GM19035 (cell line): Measurements from ENCODE around the gene EVI2B.
"Not testable (repeated sequence)": the region's sequence is repeated elsewhere in the genome, so short reads cannot be mapped to it uniquely, and the experiment has no call there.

Experiments
- ATAC-seq: cut with Tn5 transposase; IDR thresholded peaks from one replicate; pipeline ENCODE4 v1.9.1; 2021; ENCODE audit not compliant: unreplicated experiment

EVI2B gene

DNA sequence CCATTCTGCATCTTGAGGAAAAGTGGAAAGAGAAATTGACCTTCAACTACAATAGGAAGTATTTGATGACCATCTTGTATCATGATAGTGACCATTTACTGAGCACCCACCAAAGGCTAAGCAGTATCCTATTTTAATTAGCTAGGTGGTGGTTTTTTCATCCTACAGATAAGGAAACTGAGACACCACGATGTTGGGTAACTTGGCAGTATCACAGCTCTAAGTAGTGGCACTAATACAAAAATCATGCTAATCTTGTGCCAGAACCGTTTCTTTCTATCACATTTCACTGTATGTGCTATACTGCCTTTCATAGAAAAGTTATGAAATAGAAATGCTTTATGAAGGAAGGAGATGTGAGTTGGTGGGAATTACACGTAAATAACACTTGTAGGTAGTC, 2.3 kb downstream of the EVI2B start:
- ATAC-seq: no peak

DNA sequence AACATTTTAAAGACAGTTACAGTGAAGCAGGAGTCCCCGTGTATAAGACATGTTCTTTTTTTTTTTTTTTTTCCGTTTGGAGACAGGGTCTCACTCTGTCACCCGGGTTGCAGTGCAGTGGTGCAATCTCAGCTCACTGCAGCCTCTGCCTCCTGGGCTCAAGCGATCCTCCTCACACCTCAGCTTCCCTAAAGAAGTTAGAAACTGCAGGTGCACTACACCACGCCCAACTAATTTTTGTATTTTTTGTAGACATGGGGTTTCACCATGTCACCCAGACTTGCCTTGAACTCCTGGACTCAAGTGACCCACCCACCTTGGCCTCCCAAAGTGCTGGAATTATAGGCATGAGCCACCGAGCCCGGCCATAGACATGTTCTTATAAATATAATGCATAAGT, 3.0 kb downstream of the EVI2B start:
- no peak for ATAC-seq

DNA sequence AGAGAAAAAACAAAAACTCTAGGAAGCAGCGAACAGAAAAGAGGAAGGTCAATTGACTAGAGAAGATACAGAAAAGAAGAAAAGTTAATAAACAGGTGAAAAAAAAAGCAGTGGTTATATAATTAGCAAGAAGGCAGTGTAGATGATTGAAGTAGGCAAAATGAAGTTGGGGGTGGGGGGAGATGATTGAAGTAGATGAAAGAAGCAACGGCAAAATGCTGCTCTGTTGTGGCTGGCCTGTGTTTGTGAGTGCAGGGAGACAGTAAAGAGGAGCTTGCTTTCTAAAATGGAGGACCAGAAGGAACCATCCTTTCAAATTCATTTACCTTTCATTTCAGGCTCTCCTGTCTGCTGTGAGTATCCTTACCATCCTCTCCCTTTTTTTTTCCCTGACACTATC, 3.6 kb downstream of the EVI2B start:
- no peak for ATAC-seq

DNA sequence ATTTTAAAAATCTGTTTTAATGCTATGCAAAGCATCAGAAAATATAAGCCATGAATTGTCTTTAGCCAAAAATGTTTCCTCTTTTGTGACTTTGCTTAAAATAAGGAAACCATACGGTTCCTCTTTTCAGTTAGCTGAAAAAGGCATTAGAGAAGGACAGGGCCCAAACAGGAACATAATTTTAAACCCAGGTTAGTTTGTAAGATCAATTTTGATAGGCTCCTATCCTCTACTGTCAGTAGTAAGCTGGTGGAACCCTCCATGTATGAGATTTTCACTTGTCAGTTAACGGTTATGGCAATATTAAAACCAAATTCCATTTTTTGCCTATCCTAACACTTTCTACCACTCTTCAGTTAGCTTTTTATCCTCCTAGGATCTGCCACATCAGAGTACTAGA, 4.3 kb downstream of the EVI2B start:
- no peak for ATAC-seq

DNA sequence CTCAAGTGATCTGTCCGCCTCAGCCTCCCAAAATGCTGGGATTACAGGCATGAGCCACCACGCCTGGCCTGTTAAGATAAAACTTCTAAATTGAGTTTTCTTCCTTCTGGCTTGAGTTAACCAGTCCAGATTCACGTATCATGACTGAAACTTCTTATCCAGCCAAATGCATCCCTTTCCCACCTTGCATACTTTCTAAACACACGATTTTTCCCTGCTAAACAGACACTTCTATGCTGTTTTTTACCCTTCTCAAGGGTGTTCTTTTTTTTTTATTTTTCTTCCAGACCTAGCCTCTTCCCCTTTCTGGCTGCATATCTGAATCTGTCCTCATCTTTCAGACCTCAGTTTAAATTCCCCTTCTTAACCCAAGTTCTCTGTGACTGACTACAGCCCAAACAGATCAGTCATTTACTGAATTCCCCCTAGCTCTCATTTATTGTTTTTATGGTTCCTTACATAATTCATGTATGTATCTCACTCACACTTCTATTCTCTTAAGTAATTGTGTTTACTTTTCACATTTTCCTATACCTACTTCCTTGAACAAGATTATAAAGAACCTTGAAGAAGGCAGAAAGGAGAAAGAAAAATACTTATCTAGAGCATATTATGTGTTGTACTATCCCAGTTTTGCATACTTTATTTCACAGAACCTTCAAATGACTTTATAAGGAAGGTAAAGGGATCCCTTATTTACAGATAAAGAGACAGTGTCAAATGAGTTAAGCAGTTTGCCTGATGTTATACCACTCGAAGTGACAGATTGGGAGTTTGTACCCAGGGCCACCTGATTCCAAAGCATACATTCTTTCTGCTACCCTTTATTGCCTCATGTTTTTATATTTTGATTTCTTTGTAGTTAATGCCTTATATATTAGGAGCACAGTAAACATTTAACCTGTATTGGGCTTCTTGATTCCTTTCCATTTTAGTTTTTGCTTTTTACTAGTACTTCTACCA, 5.2 kb downstream of the EVI2B start:
- ATAC-seq: no peak

DNA sequence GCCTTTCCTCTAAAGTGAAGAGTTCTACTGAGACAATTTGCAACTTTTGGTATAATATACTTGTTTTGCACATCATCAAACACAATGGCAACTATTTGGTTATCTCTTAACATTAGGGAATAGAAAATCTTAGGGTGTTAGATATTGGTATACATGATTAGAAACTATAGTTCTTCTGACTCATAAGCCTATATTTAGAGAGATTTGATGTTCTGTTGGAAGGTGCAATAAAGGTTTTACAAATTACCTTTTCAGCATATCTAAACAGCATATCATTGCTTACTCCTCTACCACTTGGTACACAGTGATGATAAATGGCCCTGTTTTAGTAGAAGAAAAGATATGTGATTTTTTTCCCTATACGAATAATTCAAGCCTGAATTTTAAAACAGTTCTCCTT, 6.2 kb downstream of the EVI2B start:
- no peak for ATAC-seq

DNA sequence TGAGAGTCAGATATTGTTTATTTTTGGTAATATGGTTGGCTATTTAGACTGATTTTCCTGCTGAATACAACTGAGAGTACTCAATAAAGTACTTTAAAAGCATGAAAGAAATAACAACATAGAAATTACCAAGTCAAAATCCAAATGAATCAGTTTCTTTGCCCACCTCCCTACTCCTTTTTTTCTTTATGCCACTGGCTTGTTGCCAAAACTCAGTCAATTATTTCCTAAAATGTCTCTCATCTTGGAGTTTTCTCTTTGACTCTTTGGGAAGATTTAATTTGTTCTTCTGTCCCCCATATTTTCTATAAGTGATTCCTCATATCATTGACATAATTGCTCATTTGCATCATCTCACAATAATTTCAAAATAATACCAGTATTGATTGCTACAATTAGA, 14.2 kb downstream of the EVI2B start:
- ATAC-seq: no peak

DNA sequence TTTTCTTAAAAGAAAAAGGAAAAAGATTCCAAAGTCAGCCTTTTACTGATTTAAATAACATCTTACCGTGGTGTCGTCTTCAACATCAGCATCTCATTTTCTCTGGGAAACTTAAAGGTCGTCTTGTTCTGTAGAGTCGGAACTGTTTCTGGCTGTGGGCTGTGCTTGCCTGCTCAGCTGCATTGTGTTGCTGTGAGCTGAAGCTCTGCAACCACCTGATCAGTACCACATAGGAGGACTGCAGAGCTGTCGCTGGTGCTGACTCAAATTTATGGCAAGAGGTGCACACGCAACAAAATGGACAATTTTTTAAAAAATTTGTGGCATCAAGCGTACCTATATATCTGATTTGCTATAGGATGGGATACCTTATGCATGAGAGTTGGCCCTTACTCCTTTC, 16.8 kb downstream of the EVI2B start, which contains the start of gene OMG:
TSS of gene OMG (minus strand) at position 150 of the 400 bp plus-strand sequence. CDS start 908 bp downstream, outside the sequence.
- no peak for ATAC-seq

DNA sequence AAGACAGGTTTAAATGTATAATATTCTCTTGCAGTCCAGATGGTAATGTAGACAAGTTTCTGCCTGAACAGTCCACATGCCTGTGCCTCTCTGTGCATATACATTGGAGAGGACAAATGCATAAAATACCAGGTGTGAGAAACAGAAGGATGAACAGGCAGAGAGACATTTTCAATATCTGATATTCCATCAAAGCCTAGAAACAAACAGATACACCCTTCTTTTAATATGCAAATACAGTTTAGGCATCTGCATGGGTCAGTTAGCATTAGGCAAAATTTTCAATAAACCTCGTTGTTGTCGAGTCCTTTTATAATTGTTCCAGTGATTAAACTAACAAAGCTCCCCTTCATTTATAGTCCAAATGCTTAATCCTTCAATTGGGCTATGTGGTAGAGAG, 17.7 kb downstream of the EVI2B start:
- ATAC-seq: no peak

DNA sequence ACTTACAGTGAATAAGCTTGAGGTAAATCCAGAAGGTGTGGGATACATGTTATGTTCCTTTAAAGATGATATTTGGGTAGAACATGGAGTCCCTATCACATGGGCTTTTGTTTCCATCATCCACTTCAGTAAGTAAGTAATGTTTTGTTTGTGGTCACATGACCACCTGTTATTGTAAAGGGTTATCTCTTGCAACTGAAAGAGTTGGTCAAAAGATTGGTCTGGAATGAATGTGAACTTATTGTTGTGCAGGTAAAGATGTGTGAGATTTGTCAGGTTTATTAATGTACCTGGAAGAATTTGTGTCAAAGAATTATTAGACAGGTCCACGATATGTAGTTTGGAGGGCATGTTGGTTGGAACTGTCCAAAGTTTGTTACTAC, 18.4 kb downstream of the EVI2B start:
- ATAC-seq: no peak

DNA sequence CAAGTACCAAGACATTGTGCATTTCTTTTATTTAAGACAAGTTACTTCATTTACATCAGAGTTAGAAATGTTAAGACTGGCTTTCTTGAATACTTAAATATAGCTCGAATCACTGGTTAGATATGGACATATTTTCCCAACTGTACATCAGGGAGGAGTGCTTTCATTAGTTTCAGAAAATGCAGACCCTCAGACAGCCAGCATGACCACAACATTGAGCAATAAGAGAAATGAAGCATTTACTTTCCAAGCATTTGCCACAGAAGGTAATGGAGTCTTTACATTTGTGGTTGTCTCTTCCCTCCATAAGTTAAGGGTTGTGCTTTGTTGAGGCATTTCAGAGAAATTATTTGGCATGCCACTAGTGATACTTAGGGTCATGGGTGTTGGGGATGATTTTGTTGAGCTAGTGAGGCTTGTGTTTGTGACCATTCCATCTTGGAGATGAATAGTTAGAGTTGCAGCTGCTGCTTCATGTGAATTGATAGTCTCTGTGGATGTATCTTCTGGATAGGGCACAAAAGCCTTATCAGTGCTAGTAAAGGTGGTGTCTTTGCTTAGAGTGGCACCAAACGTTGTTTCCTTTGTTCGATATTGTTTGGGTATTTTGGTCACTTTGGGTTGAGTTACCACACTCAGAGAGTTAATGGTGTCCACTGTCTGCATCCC, 18.9 kb downstream of the EVI2B start:
- ATAC-seq: no peak

DNA sequence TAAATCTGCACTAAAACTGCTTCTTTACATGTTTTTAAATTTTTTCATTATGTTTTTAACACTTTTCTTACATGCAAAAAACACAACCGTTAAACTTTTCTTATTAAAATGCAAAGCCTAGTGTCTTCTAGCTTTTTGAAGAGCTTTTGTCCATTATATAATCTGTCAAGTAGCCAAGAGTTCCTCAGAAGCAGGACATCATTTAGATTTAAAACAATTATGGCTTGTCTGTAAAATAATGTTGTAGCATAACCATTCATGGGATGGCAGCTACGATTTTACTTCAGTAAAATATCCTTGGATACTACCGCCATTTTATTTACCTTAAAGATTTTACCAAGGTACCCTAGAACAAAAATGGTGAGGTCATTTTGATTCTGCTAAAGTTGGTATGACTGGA, 19.6 kb downstream of the EVI2B start:
- no peak for ATAC-seq

DNA sequence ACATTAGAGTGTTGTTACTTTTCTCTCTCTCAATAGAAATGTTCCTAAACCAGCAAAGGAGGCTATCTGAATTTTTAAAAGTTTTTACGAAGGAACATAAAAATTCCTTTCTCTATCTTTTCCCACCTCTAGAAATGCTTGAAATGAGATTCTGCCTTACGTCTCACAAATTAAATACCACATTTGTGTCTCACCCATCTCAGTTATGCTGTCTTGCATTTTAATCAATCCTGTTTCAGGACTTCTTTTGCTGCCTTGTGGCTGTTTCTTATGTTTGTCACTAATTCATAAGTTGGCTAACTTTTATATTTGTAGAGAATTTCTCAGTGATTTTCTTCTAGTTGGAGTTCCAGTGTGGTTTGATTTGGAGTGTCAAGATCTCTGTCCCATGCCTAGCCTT, 20.3 kb downstream of the EVI2B start:
- no peak for ATAC-seq

DNA sequence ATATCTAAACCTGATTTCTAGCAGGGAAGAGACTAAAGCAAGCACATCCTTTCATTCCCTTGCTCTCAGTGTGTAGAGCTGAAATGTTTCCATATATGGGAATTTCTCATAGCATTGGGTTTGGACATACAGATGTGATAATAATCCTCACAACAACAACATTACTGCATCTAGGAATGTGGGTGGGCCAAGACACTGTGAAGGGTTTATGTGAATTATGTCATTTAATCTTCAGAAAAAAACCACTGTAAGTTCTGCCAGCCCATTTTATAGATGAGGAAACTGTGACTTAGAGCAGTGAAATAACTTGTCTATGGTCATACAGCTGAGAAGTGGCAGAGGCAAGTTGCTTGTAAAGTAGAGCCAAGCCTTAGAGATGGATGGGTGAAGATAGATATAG, 22.0 kb downstream of the EVI2B start:
- ATAC-seq: no peak

DNA sequence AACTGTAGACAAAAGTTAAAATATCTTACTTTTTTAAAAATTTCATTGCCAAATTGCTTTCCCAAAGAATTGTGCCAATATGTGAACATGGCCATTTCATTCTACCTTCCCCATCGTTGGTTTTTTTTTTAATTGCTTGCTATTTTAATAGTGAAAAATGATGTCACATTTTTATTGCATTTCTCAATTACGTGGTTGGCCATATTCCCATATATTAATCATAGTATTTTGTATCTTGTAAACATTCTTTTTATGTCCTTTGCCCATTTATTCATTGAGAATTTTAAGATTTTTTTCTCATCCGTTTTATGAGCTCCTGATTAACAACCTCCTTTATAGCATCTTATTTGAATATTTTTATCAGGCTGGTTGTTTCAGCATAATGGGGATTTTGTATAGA, 24.1 kb downstream of the EVI2B start:
- ATAC-seq: no peak

DNA sequence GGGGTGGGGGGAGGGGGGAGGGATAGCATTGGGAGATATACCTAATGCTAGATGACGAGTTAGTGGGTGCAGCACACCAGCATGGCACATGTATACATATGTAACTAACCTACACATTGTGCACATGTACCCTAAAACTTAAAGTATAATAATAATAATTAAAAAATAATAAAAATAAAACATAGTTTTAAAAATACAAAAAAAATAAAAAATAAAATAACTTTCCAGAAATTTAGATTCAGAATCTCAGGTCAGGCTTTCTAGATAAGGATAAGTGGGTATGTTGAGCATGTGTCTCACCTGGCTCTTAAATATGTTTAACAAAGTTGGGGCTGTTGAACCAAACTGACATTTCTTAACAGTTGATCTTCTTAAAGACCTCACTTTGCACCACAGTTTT, 25.9 kb downstream of the EVI2B start:
- ATAC-seq: not testable (repeated sequence)

DNA sequence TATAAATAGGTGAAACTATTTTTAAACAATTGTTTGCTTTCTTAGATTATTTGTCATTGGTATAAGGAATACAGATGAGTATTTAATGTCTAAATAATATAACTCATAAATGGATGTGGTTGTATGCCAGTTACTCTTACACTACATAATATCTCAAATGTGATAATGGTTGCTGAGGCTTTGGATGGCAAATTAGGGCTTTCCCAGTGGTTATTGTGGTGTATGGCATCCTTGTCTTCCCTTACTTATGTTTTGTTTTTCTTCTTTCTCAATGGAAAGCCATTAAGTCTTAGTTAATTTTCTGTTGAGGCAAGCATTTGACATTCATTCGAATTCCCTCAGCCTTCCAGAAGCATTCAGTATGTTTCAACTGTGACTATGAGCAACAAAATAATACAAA, 27.3 kb downstream of the EVI2B start:
- ATAC-seq: no peak

DNA sequence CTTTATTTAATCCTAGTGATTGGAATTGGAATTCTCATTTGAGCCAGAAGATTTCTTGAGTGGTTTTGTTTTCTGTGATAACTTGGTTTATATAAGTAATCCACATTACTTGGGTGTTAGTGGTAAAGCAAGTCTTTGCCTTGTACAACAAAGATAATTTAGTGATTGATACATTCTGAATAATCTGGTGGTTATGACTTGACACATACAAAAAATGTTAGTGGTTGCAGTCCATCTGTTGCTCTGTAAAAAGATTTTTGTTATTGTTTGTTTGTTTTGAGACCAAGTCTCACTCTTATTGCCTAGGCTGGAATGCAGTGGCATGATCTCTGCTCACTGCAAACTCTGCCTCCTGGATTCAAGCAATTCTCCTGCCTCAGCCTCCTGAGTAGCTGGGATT, 30.0 kb downstream of the EVI2B start:
- no peak for ATAC-seq

DNA sequence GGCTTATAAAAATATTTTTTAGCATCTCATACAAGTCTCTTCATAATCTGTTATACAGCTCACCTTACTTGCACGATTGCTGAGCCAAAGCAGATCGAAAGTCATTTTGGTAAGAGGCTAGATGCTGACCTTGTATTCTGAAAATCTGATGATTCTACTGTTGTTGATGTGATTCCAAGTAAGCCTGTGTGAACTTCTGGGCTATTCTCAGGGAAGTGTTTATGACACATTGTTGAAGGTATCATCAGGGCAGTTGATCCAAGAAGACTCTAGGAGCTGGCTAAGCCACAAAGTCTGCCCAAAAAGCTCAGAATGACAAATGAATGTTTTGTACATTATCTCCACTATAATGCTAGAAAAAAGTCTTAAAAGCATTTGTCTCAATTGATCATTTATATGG, 32.8 kb downstream of the EVI2B start:
- ATAC-seq: no peak

DNA sequence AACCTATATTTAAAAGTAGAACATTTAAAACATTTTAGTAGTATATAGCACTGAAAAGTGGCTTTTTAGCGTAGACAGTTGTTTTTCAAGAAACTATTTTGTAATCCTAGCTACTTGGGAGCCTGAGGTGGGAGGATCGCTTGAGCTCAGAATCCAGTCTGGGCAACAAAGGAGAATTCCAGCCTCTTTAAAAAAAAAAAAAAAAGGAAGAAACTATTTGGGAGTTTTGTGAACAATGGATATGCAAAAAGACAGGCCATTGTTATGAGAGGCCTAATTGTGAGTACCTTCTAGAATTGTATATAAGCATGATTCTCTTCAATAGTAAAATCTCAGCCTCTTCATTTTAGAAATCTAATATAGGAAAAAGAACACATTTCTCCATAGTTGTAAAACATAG, 34.5 kb downstream of the EVI2B start:
- ATAC-seq: no peak

DNA sequence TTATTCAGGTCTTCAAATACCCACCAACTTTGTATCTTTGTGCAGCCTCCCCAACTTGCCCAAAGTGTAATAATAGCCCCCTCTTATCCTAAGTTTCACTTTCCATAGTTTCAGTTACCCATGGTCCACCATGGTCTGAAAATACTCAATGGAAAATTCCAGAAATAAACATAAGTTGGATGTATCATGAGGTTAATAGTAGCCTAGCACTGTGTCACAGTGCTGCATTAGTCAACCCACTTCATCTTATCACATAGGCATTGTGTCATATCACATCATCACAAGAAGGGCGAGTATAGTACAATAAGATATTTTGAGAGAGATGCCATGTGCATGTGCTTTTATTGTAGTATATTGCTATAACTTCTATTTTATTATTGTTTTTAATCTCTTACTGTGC, 38.7 kb downstream of the EVI2B start:
- no peak for ATAC-seq

DNA sequence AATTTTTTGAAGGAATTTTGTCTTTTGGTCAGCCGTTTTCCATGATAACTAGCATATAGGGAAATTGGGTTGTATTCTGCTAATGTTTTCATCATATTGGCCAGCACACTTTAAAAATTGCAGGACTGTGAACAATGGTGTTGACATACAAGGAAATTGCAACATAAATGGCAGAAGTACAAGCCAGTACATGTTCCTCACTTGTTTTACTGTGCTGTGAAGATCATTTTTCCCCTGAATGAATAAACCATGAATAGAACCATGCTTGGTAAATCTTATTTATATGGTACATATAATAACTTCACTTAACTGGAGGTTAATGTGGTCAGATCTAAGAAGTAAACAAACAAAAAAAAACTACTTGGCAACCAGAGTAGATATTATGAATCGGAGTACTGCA, 39.6 kb downstream of the EVI2B start:
- ATAC-seq: no peak
